HL-60 (cell line): ENCODE results near the gene KRT9.
"Not testable (repeated sequence)": the region's sequence is repeated elsewhere in the genome, so short reads cannot be mapped to it uniquely, and the experiment has no call there.

Experiments used
- POLR2AphosphoS5 ChIP-seq: IDR thresholded peaks from 2 replicates; pipeline ENCODE4 v1.6.1; 2012; ENCODE audit warnings: low read depth
- TF ChIP-seq, protein P1 (sequence below): IDR thresholded peaks from one replicate; pipeline ENCODE4 v1.5.1; 2011; ENCODE audit warnings: low read length, control low read depth, inconsistent platforms; ENCODE audit not compliant: insufficient read depth

DNA sequence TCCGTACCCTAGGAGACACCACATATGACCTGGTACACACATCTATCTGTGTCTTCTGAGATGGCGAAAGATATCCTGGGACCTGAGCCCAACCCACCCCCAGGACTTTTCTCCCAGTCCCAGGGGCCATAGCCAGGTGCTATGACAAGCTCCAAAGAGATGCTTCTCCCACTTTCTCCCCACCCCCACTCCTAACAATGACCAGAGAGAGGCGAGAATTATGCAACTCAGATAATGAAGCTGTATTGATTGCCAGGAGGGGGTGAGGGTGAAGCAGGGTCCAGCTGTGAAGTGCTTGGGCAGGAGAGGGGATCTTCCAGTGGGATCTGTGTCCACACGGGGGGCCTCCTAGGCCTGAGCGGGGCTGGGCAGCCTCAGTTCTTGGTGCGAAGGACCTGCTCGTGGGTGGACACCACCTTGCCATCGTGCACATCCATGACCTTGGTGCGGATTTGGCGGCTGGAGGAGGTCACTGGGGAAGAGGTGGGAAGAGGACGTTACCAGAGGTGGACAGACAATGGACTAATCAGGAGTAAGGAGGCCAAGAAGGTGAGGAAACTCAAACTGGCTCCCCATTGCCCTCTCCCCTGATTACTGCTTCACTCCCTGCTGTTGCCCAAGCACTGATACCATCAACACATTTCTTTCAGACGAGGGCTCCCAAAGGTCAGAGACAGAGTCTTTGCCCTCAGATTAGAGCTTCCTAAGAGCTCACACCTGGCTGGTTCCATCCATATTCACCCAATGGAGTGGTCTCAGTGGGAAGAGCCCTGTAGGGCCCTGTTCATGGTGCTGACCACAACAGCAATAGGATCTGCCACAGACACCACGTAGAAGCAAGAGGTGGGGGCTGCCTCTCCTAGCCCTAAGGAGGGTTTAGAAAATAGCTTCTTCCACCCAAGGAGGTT lies 10.5 kb upstream of the KRT9 start:
- TF ChIP-seq, protein P1, sequence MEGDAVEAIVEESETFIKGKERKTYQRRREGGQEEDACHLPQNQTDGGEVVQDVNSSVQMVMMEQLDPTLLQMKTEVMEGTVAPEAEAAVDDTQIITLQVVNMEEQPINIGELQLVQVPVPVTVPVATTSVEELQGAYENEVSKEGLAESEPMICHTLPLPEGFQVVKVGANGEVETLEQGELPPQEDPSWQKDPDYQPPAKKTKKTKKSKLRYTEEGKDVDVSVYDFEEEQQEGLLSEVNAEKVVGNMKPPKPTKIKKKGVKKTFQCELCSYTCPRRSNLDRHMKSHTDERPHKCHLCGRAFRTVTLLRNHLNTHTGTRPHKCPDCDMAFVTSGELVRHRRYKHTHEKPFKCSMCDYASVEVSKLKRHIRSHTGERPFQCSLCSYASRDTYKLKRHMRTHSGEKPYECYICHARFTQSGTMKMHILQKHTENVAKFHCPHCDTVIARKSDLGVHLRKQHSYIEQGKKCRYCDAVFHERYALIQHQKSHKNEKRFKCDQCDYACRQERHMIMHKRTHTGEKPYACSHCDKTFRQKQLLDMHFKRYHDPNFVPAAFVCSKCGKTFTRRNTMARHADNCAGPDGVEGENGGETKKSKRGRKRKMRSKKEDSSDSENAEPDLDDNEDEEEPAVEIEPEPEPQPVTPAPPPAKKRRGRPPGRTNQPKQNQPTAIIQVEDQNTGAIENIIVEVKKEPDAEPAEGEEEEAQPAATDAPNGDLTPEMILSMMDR: not testable (repeated sequence)
- not testable (repeated sequence) for TF ChIP-seq POLR2AphosphoS5
